ENCODE data around the gene MSRB3.

The MSRB3 gene

DNA sequence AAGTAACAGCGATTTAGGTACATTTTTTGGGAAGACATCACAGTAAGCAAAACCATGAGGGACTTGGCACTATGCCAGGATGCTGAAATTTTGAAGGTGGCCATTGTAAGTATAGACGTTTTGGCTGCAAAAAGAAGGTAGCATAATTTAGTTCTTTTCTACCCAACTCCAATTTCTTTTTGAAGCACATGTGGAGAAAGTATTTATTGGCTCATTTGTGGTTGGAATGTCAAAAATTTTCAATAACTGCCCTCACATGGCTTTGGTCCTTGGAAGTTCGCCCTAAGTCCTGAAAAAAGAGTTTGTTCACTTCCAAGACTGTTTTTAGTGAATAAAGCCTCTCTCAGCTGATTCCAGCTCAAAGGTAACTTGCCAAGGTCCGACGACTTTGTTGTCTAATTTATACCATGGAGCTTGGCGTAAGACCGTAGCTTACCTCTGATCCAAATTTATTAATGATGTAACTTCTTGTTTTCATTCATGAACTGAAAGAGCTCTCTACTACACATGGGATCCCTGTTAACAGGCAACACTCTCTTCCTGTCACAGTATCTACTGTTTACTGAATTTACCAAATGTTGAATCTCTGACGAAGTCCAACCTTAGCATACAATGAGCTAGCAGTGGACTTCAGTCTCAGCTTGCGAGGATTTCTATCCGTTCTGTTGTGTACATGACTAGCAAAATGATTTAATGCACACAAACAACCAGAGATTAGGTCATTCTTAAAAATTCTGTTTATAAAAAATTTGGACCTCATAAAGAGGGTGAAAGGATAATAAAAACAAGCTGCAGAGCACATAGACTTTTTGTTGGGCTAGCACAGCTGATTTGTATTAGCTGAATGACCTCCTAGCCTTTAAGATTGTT, 49.0 kb downstream of the MSRB3 start:
- DNase-seq: no peak

DNA sequence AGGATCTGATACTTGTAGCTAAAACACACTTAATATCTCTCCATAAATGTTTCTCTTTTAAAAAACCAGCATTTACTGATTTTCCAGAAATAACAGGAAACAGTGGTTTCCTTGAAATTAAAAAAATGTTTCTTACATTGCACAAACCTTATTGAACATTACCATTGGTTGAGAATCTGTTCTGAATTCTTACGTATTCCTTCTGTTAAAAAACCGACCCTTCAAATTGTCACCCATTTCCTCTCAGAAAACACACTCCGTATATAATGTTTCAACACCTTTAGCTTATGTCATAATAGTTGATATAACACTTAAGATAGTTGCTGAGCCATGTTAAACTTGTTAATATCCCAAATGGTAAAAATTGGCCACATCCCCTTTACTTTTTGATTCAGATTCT, 51.2 kb downstream of the MSRB3 start:
- no peak for DNase-seq

DNA sequence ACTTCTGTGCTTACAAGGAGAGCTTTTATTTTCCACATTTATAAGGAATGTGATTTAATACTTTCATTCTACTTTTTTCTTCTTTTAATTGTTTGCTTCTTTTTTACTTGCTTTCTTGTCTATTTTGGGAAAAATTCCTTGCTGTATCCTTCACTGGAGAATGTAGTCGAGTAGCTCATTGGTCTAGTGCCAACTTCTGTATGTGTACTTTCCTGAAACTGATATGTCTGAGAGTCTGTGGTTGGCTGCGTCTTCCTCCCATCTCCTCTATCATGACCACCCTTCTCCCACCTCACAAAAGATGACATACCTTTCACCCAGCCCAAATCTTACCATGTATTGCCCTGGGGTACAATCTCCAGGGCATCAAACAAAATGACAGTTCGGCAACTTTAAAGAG, 51.8 kb downstream of the MSRB3 start:
- no peak for DNase-seq

DNA sequence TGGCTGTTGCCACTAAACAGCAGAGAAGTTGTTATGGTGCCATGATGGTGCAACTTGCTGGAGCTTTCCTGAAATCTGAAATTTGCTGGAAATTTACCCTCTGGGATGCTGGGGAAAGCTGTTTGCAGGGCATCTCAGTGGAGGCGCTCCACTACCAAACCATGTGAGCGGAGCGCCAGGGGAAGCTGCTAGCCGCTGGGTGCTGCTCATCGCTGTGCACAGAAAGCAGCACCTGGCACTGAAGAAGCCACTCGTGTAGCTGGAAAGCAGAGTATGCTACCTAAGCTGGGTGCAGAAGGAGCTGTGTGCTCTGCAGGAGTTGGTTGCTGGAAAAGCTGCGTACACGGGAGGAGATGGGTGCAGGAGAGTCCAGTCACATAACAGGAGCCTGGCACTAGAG, 53.0 kb downstream of the MSRB3 start:
- no peak for DNase-seq

DNA sequence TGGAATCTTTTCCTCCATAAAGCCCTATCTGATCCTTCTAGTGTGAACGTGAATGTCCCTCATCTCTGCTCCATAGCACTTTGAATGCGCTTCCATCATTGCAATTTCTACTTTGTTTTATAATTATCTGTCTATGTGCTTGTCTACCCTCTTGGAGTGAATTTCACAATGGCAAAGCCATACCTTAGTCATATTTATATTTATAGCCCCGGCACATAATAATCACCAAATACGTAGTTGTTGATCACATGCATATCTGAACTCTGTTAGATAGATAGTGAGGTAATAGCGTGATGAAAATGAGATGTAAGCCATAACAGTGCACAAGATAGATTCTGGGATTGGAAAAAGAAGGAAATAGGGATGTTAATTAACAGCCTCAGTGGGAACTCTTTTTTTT, 55.2 kb downstream of the MSRB3 start:
- no peak for DNase-seq

DNA sequence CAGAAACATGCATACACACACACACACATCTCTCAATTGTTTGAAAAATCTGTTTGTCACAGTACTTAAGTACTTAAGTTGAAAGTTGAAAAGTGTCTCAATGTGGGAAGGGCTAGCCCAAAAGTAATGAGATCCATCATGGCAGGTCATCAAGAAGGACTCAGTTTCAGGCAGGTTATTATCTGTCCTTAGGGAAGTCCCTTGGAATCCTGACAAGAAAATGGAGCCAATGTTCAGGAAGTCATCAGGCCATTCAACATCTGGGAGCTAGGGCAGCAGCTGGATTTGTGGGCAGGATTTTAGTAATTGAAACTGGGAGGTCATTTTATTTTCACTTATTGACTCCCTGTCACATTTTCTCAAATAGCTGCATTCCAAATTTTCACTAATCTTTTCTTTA, 56.0 kb downstream of the MSRB3 start:
- DNase-seq: no peak

DNA sequence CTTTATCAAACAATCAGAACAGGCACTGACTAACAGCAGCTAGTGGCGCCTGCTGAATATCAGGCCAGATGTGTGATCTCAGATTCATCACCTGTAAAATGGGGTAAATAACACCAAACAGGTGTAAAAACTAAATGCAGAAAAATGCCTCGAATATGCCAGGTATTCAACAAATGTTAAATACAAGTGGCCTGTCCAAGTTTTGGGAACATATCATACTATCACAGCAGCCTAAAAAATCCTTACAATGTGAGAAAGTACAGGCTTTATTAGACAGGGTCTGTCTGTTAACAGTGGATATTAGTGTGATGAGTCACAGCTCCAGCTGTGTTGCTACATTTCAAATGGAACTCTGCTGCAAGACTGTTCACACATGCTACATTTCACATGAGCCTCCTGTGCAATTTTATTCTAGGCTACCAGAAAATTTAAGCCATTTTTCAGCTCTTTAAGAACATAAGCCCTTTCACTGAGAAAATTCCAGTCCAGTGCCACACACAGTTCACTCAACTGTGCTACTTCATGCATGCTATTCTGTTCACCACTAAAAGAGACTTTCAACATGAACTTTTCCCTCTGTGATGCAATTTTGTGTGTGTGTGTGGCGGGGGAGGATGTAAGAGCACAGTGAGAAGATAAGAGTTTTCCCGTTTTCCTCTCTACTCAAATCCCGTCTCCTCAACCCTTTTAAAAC, 56.7 kb downstream of the MSRB3 start:
- DNase-seq: no peak

DNA sequence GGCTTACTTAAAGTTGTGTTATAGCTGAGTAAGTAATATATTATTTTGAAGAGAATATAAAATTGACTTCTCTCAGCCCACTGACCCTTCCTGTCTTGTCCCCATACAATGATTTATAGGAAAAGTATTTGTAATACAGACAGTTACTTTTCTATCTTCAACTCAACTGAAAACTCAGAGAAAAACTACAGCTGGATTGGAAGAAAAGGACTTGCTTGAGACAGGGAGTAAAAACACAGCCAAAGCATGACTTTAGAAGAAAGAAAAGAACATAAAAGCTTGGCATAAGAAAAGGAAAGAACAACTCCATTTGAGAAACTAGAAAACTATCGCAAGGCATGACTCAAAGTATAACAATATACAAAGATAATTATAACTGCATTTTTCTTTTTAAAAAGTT, 57.5 kb downstream of the MSRB3 start:
- no peak for DNase-seq

DNA sequence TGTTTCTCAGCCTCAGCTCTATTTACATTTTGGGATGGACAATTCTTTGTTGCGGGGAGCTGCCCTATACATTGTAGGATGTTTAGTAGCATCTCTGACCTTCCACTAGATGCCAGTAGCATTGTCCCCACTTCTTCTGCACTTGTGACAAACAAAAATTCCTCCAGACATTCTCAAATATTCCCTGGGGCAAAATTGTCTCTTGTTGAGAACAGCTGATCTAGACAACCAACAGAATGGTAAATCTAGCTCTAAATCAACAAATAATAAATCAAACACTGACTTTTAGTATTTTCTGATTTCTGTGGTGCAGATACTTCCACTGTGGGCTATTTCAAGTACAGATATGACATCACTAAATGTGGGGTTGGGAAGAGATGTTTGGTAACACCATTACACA, 60.7 kb downstream of the MSRB3 start:
- no peak for DNase-seq

DNA sequence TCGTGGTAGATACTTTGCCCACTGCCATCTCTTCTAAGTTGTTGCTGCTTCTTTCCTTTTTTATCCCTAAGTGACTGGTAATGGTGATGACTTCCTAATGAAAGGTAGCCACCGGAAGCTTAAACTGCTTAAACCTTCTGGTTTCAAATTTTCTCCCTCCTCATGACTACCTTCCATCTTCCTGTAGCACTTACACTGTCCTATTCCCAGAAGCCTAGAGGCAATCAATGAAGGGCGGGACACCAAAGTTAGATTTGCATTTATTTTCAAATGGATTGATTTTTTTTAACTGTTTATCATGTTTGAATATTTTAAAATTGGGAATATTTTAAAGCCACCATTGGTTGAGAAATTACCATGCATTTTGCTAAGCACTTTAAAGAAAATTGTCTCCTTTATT, 64.7 kb downstream of the MSRB3 start:
- DNase-seq: no peak

DNA sequence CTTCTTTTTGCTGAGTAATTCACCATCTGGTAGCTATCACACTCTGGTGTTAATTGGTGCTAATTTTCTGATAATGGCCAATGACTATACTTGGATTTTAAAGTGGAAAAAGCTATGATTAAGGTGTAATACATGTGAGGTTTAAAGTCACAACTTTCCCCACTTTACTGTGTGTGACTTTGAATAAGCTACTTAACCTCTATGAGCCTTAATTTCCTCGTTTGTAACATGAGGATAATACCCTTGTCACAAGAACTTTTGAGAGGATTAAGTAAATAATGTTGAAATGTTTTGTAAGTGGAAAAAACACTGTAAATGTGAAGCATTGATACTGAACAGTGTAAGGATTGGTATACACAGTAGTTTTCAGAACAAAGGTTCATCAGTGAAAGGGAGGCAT, 65.3 kb downstream of the MSRB3 start:
- DNase-seq: no peak

DNA sequence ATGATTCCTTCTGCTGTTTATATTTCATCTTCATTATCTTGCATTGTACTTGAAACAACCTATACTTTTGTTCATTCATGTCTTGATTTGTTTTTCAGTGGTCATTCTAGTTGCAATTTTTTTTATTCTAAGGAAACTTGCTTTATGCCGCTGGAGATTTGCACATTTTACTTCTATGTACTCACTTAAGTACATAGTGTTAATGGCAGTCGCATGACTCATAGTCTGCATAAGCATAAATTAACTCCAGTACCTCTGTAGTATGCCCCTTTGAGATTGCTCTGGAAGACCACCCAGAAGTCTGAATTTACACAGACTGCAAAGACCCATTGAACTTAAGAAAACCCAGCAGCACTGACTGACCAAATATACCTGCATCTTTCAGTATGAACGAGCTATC, 77.0 kb downstream of the MSRB3 start:
- no peak for DNase-seq

DNA sequence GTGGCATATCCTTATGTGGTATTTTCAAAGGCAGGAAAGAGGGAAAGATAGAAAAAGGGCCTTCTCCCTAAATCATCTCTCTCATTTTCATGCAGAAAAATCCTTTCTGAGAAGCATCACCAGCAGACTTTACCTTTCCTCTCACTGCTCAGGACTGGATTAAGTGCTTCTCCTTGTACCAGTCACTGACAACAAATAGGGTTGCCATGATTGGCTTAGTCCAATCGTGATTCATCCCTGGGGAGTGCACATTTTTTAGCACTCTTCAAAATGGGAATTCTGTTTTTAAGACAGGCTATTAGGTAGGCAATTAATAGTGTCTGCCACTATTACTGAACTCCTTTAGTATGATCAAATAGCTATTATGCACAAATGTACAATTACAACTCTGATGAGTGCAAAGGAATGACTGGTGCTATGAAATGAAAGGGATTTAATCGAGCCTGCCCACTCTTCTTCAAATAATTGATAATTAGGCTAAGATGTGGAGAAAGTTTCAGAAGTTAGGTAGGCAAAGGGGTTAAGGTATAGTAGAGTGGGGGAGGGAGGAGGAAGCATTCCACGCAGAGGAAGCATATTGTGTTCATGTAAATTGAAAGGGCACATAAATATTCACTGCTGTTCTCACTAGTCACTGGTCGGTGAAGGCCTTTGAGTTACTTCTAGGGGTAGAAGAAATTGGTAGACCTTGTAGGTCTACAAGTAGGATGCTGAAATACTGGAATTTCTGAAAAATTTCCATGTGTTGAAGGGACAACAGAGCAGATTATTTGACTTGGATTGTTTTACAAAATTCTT, 84.0 kb downstream of the MSRB3 start:
- DNase-seq: no peak

DNA sequence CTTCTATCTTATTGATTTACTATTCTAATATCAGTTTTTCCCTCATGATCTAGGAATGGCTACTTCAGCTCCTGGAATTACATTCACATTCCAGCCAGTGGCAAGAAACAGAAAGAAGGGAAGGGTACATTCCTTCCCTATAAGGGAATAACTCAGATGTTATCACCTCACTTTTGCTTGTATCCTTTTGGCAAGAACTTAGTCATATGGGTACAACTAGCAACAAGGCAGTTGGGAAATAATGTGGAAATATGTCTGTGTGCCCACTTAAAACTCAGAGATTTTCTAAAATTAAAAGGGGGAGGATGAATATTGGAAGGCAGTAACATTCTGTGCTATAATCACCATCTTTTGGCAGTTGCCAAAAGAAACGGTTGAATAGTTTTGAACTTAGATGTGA, 85.6 kb downstream of the MSRB3 start:
- no peak for DNase-seq

DNA sequence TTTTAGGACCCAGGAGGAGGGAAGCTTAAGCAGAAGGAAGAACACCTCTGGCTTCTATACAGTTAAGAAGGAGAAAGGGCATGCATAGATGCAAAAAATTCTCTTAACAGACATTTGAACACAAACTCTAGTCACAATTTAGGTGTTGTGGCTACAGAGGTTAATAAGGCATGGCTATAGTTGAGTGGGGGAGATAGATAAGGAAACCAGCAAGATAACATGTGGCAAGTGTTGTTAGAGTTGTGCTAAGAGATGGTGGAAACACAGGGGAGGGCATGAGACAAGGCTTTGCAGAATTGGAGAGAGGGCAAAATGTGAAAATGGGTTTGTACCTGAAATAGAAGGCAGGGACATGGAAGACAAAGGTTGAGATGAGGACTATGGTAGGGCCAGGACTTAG, 88.9 kb downstream of the MSRB3 start:
- DNase-seq: no peak

DNA sequence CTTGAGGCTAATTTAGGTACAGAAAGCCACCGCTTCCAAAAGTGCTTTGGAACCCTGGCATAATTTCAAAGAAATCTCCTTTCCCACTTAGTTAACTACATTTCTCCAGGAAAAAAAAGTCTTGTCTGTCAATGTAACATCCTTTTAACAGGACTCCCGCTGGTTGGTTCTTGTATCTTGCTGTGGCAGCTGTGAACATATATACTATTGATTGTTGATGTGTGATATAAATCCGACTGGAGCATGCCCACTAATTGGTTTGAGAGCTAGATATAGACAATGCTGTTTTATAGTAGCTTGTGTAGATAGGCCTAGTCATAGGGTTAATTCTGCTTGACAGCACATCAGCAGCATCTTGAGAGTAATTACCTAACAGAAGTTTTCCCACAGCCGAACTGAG, 89.6 kb downstream of the MSRB3 start:
- DNase-seq: no peak

DNA sequence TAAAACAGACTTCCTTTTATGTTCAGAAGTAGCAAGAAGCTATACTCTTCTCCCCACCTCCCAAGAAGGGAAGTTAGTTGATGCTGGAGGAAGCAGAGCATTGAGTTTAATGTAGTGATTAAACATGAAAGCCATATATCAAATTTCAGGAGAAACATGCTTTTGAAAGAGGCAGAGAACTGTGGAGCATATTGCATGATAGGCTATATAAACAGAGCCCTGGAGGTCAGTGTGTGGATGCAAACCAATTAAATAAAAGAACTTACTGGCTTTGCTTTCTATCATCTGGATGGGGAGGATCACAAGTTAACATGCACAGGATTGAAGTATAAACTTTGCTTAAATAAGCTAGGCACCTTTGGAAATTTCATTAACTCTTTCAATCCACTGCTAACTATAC, 94.1 kb downstream of the MSRB3 start:
- DNase-seq: no peak

DNA sequence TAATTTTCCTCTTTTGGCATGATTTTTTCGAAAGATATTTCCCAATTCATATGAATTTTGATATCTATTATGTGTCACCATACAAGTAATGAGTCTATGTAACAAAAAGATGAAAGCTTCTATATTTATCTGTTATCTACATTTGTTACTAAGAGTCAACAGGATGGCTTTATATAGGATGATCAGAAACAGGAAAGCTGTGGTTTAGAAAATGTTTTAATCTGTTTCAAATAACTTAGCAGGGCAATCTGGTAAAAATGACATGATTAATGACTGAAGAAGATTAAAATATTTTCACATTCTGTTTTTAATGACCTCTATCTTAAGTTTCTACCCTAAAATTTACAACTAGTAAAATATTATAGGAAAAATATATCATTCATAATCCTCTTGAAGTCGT, 105.8 kb downstream of the MSRB3 start:
- no peak for DNase-seq

DNA sequence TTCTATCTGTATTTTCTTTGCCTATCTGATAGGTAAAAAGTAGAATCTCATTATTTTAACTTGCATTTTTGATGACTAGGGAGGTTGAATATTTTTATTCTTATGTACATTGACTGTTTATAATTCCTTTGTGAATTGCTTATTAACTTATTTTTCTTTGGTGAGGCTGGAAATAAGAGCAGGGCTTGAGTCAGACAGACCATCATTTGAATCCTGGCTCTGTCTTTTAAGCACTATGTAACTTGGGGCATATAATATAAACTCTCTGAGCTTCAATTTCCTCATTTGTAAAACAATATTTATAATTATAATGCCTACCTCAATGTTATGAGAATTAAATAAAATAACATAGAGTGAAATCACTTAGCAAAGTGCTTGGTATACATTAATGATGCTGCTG, 108.9 kb downstream of the MSRB3 start:
- no peak for DNase-seq

DNA sequence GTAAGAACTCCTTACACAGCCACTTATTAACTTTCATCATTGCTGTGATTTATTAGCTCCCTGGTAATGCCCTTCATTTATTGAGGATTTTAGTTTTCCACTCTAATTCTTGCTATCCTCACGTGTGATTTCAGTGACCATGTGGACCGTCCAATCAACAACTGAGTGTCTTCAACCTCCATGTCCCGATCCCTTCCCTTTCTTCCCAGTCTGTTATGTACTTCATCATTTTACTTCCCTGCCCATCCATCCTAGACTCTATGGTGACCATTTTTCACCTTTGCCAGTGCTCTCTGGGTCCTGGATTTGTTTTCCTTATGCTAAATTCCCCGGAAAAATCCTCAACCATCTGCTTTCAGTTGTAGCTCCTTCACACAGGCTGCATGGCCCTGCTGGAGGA, 111.0 kb downstream of the MSRB3 start:
- DNase-seq: no peak

DNA sequence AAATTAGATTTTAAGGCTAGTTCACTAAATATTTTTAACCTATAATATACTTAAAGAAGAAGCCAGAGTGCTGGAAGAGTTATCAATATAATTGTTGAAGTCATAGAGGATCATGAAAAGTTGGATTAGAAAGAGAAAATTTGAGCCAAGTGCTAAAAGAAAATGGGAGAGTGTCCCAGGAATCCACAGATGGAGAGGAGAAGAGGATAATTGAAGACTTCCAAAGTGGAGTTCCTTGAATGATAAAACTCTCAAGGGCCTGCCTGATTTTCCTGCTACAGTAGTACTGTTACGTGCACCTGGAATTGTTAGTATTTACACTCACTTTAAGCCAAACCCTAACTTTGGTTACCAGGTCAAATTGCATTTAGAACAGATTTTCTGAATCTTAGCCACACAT, 113.2 kb downstream of the MSRB3 start:
- no peak for DNase-seq

DNA sequence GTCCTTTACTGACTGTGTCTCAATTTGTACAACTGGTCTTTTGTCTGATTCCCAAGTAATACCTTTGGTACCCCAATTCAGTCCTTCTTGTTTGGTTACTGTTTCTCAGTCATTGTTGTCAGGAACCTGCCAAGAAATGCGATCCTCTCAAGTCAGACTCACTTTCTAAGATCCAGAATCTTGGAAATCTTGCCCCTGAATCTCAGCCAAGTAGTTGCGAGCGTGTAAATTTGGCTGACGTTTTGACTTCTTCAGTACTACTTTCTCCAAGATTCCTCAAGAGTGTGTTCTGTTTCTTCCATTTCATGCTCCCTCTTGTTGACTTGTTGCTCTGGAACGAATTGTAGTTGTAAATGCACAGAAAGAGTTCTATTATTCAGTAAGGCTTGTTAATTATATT, 114.0 kb downstream of the MSRB3 start:
- DNase-seq: no peak

DNA sequence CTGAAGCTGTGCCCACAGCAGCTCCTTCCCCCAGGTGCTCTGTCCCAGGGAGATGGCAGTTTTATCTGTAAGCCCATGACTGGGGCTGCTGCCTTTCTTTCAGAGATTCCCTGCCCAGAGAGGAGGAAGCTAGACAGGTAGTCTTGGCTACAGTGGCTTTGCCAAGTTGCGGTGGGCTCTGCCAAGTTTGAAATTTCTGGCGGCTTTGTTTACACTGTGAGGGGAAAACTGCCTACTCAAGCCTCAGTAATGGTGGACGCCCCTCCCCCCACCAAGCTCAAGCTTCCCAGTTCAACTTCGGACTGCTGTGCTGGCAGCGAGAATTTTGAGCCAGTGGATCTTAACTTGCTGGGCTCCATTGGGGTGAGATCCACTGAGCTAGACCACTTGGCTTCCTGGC, 124.7 kb downstream of the MSRB3 start:
- no peak for DNase-seq
